Adrenal gland (tissue), 5 donors: ENCODE results near the gene CTTNBP2NL.

ENCODE experiments used
- POLR2A ChIP-seq, 2 donors: fragments of 450-650 bp; IDR thresholded peaks; one replicate each; pipeline ENCODE4 v1.6.1; 2017; ENCODE audit warnings: antibody characterized with exemption in 2 of 2, mild to moderate bottlenecking in 2 of 2, moderate library complexity in 1 of 2
- TF ChIP-seq, protein P1 (sequence below), 6 experiments: fragments of 450-650 bp in 4 of 6; fragments of 200-600 bp in 2 of 6; sonication (generic) in 1 of 6; IDR thresholded peaks; 1 replicate in 5 of 6; 2 replicates in 1 of 6; pipeline versions ENCODE4 v1.5.1 to v1.8.0; 2016 to 2021; ENCODE audit warnings: antibody characterized with exemption in 6 of 6, mild to moderate bottlenecking in 2 of 6, moderate library complexity in 1 of 6
- donor health status: DM: no; HTN: no; CAD: no.

DNA sequence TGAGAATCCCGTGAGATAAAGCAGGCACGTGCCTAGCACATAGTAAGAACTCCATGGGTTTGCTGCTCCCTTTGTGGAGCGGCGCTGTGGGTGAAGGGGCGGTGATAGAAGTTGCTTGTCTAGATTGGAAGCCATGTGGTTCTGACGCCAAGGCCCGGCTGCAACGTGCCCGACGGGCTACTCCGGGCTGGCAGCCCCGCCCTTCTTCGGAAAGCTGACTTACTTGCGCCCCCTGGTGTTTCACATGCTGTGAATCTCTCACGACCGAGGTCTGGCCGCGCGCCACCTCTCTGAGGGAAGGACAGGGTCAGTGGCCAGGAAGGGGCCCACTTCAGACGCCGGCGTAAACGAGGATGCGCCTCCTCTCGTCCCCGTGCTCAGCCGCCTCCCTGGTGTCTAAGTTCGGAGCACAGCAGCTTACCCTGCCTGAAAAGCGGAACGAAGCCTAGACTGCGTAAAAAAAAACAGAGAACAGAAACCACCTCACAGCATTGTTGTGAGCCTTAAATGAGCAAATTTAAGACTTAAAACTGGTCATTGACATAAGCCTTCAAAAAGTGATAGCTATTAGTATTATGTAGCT, 70.2 kb downstream of the CTTNBP2NL start:
- TF ChIP-seq POLR2A (IDR thresholded peaks at IDR 0.05), result no peak
- TF ChIP-seq, protein P1, sequence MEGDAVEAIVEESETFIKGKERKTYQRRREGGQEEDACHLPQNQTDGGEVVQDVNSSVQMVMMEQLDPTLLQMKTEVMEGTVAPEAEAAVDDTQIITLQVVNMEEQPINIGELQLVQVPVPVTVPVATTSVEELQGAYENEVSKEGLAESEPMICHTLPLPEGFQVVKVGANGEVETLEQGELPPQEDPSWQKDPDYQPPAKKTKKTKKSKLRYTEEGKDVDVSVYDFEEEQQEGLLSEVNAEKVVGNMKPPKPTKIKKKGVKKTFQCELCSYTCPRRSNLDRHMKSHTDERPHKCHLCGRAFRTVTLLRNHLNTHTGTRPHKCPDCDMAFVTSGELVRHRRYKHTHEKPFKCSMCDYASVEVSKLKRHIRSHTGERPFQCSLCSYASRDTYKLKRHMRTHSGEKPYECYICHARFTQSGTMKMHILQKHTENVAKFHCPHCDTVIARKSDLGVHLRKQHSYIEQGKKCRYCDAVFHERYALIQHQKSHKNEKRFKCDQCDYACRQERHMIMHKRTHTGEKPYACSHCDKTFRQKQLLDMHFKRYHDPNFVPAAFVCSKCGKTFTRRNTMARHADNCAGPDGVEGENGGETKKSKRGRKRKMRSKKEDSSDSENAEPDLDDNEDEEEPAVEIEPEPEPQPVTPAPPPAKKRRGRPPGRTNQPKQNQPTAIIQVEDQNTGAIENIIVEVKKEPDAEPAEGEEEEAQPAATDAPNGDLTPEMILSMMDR (IDR thresholded peaks at IDR 0.05), result peak; percentile 83 to 97 (median 94)
